ENCODE measurements around the gene SCG2. TPM values are rescaled to one million over a fixed set of nuclear protein-coding genes. Genes with fewer than 3 reads are reported as not detected.

SCG2 gene
- total RNA-seq, 1 donor from 2014 or later: 0.61 TPM

GRCh38 chr2:223643309-223643708 is 41.1 kb upstream of the SCG2 start:
- H3K4me1 ChIP-seq: no peaks in the 10 kb centered on the region
- TF ChIP-seq, protein P1, sequence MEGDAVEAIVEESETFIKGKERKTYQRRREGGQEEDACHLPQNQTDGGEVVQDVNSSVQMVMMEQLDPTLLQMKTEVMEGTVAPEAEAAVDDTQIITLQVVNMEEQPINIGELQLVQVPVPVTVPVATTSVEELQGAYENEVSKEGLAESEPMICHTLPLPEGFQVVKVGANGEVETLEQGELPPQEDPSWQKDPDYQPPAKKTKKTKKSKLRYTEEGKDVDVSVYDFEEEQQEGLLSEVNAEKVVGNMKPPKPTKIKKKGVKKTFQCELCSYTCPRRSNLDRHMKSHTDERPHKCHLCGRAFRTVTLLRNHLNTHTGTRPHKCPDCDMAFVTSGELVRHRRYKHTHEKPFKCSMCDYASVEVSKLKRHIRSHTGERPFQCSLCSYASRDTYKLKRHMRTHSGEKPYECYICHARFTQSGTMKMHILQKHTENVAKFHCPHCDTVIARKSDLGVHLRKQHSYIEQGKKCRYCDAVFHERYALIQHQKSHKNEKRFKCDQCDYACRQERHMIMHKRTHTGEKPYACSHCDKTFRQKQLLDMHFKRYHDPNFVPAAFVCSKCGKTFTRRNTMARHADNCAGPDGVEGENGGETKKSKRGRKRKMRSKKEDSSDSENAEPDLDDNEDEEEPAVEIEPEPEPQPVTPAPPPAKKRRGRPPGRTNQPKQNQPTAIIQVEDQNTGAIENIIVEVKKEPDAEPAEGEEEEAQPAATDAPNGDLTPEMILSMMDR (IDR thresholded peaks at IDR 0.05): no peak
- no peak overlapping the region for H3K27ac ChIP-seq
- H3K9me3 ChIP-seq: no peaks in the 10 kb centered on the region
- intact Hi-C loops (cut with DNase I): no loop called here
- H3K4me3 ChIP-seq: no peak overlapping the region
- no peaks in the 10 kb centered on the region for H3K36me3 ChIP-seq
- DNase-seq (no peak), ATAC-seq (no peak)
- H3K27me3 ChIP-seq: no peaks in the 10 kb centered on the region

- no peak for ATAC-seq
- H3K27ac ChIP-seq: no peak overlapping the region
Observed at GRCh38 chr2:223642506-223642905, 40.3 kb upstream of the SCG2 start.

GRCh38 chr2:223641082-223641481 is 38.9 kb upstream of the SCG2 start:
- H3K9me3 ChIP-seq: no peaks in the 10 kb centered on the region
- H3K4me3 ChIP-seq: no peak overlapping the region
- no peaks in the 10 kb centered on the region for H3K27me3 ChIP-seq
- no peaks in the 10 kb centered on the region for H3K4me1 ChIP-seq
- no peaks in the 10 kb centered on the region for H3K36me3 ChIP-seq
- H3K27ac ChIP-seq: no peak overlapping the region
- DNase-seq: no peak
- TF ChIP-seq, protein P1 (IDR thresholded peaks at IDR 0.05): no peak
- intact Hi-C loops (cut with DNase I): no loop called here
- no peak for ATAC-seq

More at GRCh38 chr2:223642506-223642905, 40.3 kb upstream of the SCG2 start:
- Histone ChIP-seq H3K4me1 (no peaks in the 10 kb centered on the region), H3K4me3 (no peak overlapping the region), H3K9me3 (no peaks in the 10 kb centered on the region), H3K36me3 (no peaks in the 10 kb centered on the region), H3K27me3 (no peaks in the 10 kb centered on the region)
- no peak for DNase-seq
- TF ChIP-seq, protein P1 (IDR thresholded peaks at IDR 0.05): no peak
- intact Hi-C loops (cut with DNase I): no loop called here

- no peak overlapping the region for H3K27ac ChIP-seq
- intact Hi-C loops (cut with DNase I): no loop called here
- no peak for ATAC-seq
- no peaks in the 10 kb centered on the region for H3K9me3 ChIP-seq
- no peaks in the 10 kb centered on the region for H3K36me3 ChIP-seq
- H3K4me3 ChIP-seq: no peak overlapping the region
- no peak for DNase-seq
- no peaks in the 10 kb centered on the region for H3K4me1 ChIP-seq
- H3K27me3 ChIP-seq: no peaks in the 10 kb centered on the region
- TF ChIP-seq, protein P1 (IDR thresholded peaks at IDR 0.05): no peak
Observed at GRCh38 chr2:223635080-223635479, 32.9 kb upstream of the SCG2 start.

DNA sequence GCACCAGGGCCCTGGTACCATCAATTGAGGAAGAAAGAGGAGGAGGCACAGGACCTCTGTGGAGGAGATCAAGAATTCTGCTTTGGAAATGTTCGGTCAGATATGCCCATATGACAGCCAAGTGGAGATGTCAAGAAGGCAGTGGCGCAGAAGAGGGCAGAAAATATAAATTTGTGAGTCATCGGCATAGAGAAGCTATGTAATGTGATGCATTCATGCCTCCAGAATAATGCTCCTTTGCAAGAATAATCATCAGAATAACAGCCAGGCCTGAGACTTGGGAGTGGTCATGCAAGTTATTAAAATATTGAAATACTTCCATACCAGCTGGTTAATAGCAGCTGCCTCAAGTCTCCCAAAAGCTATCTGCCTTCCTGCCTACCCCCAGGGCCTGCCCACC is 32.1 kb upstream of the SCG2 start:
- TF ChIP-seq, protein P1 (IDR thresholded peaks at IDR 0.05): no peak
- H3K27ac ChIP-seq: no peak overlapping the region
- no peak overlapping the region for H3K4me3 ChIP-seq
- intact Hi-C loops (cut with DNase I): no loop called here
- H3K9me3 ChIP-seq: no peaks in the 10 kb centered on the region
- H3K36me3 ChIP-seq: no peaks in the 10 kb centered on the region
- no peak for DNase-seq
- no peaks in the 10 kb centered on the region for H3K4me1 ChIP-seq
- no peak for ATAC-seq
- H3K27me3 ChIP-seq: no peaks in the 10 kb centered on the region

DNA sequence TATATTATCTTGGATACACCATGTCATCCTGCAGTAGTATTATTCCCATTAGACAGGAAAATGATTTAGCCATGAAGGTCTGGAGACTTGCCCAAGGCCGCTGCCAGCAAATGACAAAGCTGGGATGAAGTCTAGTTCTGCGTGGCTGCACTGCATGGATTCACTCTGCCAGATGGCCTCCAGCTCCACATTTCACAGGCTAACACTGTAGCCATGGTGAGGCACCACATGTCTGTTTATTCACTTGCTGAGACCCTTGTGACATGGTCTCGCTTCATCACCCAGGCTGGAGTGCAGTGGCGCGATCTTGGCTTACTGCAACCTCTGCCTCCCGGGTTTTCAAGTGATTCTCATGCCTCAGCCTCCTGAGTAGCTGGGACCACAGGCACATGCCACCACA is 31.5 kb upstream of the SCG2 start:
- Histone ChIP-seq H3K4me3 (no peak overlapping the region), H3K9me3 (no peaks in the 10 kb centered on the region), H3K27me3 (no peaks in the 10 kb centered on the region), H3K27ac (no peak overlapping the region), H3K4me1 (no peaks in the 10 kb centered on the region), H3K36me3 (no peaks in the 10 kb centered on the region)
- TF ChIP-seq, protein P1 (IDR thresholded peaks at IDR 0.05): no peak
- intact Hi-C loops (cut with DNase I): no loop called here
- ATAC-seq: no peak
- no peak for DNase-seq
